MCF 10A (cell line): ENCODE measurements around the gene SIGLEC1. TPM values are rescaled to one million over a fixed set of nuclear protein-coding genes. Genes with fewer than 3 reads are reported as not detected.

Experiments used
- BruUV-seq: library from RNA; stranded (reverse); fragments of 400-500 nt; replicated peaks from 2 replicates; lab custom pipeline; 2021; lab: Mats Ljungman, UMichigan
- CTCF ChIA-PET: fragments of 300-600 bp; sonication (Branson Sonifier 250); formaldehyde crosslinking; extraction: SDS; loops from one replicate; lab custom pipeline; 2021; ENCODE audit warnings: antibody characterized with exemption, inconsistent platforms; lab: Yijun Ruan, JAX
- POLR2A ChIA-PET: fragments of 300-600, 350-650 bp; sonication (Branson Sonifier 250); formaldehyde crosslinking; extraction: SDS; loops from one replicate; lab custom pipeline; 2020; ENCODE audit warnings: antibody characterized with exemption, inconsistent platforms; lab: Yijun Ruan, JAX
- DNase-seq: peaks from one replicate; pipeline ENCODE4 v3.0.0-alpha.2; 2018; ENCODE audit not compliant: unreplicated experiment
- H3K27ac Mint-ChIP-seq: one replicate; pipeline ENCODE4 v1.8.0; 2022; ENCODE audit warnings: mild to moderate bottlenecking, low read depth, mixed read lengths; ENCODE audit not compliant: unreplicated experiment
- H3K27me3 Mint-ChIP-seq: one replicate; pipeline ENCODE4 v1.8.0; 2022; ENCODE audit warnings: mixed read lengths; ENCODE audit not compliant: insufficient read depth, unreplicated experiment
- H3K36me3 Mint-ChIP-seq: one replicate; pipeline ENCODE4 v1.8.0; 2022; ENCODE audit warnings: mild to moderate bottlenecking, moderate library complexity, mixed read lengths; ENCODE audit not compliant: insufficient read depth, unreplicated experiment
- H3K4me1 Mint-ChIP-seq: one replicate; pipeline ENCODE4 v1.8.0; 2022; ENCODE audit warnings: mixed read lengths; ENCODE audit not compliant: insufficient read depth, unreplicated experiment
- H3K4me3 Mint-ChIP-seq: one replicate; pipeline ENCODE4 v1.8.0; 2022; ENCODE audit warnings: mild to moderate bottlenecking, moderate library complexity, mixed read lengths; ENCODE audit not compliant: unreplicated experiment
- H3K9me3 Mint-ChIP-seq: one replicate; pipeline ENCODE4 v1.8.0; 2022; ENCODE audit warnings: mixed read lengths; ENCODE audit not compliant: unreplicated experiment
- intact Hi-C: fragments of 100-400 bp; cut with micrococcal nuclease; formaldehyde crosslinking; loops from 2 replicates; pipeline ENCODE4 v1.14.1; 2022
- total RNA-seq: library from RNA; stranded (reverse); gene quantifications from 2 replicates; pipeline ENCODE4 v1.2.3, GENCODE V29; 2022
- TF ChIP-seq, protein P1 (sequence below): fragments of 200-600 bp; IDR thresholded peaks from one replicate; pipeline ENCODE4 v1.8.0; 2022; ENCODE audit warnings: antibody characterized with exemption, mild to moderate bottlenecking; ENCODE audit not compliant: unreplicated experiment

SIGLEC1 gene
- total RNA-seq, 1 experiment from 2014 or later: not detected

DNA sequence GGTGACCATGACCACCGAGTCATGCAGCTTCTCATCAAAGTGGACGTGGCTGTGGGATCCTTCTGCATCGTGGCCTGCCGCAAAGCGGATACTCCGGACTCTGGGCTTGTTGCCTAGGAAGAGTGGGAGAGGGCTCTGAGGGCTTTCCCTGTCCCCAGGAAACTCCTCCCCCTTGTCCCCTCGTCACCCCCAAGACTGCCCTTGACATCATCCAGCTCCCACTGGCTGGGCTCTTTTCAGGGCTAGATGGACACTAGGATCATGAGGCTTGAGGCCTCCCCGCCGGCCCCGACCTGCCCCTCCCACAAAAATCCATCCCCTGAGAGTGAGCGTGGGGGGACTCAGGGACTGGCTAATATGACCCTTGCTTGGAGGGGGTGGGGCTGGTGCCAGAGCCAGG lies 46.2 kb upstream of the SIGLEC1 start:
- intact Hi-C loops: no loop called here
- BruUV-seq: no TSS peak
- ChIA-PET CTCF (interaction anchor here (0.7 to 2.2 kb wide), 4 partner anchors 8 to 82 kb away, joined by 3 to 6 read pairs (median 5); partner anchors contain the start of gene AP5S1), POLR2A (no interaction called here)
- Mint-ChIP-seq H3K36me3 (peaks cover 26% of the 10 kb centered on the region), H3K4me1 (no peaks in the 10 kb centered on the region), H3K27ac (no peak overlapping the region), H3K4me3 (no peak overlapping the region), H3K27me3 (no peaks in the 10 kb centered on the region), H3K9me3 (no peaks in the 10 kb centered on the region)
- TF ChIP-seq, protein P1, sequence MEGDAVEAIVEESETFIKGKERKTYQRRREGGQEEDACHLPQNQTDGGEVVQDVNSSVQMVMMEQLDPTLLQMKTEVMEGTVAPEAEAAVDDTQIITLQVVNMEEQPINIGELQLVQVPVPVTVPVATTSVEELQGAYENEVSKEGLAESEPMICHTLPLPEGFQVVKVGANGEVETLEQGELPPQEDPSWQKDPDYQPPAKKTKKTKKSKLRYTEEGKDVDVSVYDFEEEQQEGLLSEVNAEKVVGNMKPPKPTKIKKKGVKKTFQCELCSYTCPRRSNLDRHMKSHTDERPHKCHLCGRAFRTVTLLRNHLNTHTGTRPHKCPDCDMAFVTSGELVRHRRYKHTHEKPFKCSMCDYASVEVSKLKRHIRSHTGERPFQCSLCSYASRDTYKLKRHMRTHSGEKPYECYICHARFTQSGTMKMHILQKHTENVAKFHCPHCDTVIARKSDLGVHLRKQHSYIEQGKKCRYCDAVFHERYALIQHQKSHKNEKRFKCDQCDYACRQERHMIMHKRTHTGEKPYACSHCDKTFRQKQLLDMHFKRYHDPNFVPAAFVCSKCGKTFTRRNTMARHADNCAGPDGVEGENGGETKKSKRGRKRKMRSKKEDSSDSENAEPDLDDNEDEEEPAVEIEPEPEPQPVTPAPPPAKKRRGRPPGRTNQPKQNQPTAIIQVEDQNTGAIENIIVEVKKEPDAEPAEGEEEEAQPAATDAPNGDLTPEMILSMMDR: no peak
- DNase-seq: no peak

DNA sequence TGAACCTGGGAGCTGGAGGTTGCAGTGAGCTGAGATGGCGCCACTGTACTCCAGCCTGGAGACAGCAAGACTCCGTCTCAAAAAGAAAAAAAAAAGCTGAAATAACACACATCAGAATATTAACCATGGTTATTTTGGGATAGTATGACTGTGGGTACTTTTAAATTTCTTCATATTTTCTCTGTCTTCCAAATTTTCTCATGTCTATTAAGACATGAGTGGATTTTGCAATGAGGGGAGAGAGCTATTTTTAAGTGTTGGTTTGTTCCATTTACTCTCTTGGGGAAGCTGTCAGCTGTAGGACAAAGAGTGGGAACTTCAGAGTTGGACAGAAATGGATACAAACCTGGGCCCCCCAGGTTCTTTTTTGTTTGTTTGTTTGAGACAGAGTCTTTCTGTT lies 44.9 kb upstream of the SIGLEC1 start:
- BruUV-seq: no TSS peak
- Mint-ChIP-seq H3K36me3 (peaks cover 26% of the 10 kb centered on the region), H3K4me1 (no peaks in the 10 kb centered on the region), H3K9me3 (no peaks in the 10 kb centered on the region), H3K27ac (no peak overlapping the region), H3K4me3 (no peak overlapping the region), H3K27me3 (no peaks in the 10 kb centered on the region)
- intact Hi-C loops: no loop called here
- TF ChIP-seq, protein P1: no peak
- no peak for DNase-seq
- ChIA-PET POLR2A (interaction anchor here (0.6 to 2.2 kb wide), 4 partner anchors 11 to 103 kb away, joined by 3 to 9 read pairs (median 4); partner anchors contain the start of gene ADISSP), CTCF (interaction anchor here (0.5 to 5.7 kb wide), 11 partner anchors 7 to 328 kb away, joined by 3 to 65 read pairs (median 3); partner anchors contain the start of genes ADISSP and SIGLEC1)

DNA sequence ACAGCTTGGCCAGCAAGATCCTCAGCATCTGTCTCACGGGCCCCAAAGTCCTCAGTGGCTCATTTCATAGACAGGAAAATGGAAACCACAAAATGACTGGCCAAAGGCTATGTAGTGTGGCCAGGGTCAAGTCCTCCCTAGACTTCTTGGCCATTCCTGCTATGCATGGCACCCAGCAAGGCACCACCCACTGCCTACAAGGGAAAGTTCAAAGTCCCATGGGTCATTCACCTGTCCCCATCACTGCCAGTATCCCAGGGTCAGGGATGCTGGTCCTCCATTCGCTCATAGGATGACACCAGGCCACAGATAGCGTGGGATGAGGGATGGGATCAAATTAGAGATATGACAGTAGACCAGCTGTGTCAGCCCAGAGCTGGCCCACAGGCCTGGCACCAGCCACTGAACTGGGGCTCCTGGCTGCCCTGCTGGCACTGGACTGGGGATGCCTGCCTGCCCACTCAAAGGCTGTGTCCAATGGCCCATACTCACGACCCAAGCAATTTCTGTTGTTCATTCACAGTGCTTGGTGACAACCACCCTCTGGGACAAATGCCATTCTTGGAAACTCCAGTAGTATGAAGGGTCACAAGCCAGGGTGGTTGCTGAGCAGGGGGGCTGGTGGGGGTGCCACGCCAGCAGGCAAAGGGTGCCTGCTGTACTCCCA lies 43.5 kb upstream of the SIGLEC1 start:
- H3K4me1 Mint-ChIP-seq: no peaks in the 10 kb centered on the region
- intact Hi-C loops: no loop called here
- CTCF ChIA-PET: interaction anchor here (1.0 to 5.7 kb wide), 6 partner anchors 8 to 65 kb away, joined by 3 to 65 read pairs (median 6); partner anchors contain the start of genes ADISSP and AP5S1
- H3K36me3 Mint-ChIP-seq: peaks cover 25% of the 10 kb centered on the region
- H3K27me3 Mint-ChIP-seq: no peaks in the 10 kb centered on the region
- no peak for DNase-seq
- no TSS peak for BruUV-seq
- no peaks in the 10 kb centered on the region for H3K9me3 Mint-ChIP-seq
- TF ChIP-seq, protein P1: no peak
- POLR2A ChIA-PET: interaction anchor here (2.2 kb wide), 1 partner anchor 12 kb away, joined by 9 read pairs; the partner anchor contains the start of gene ADISSP
- no peak overlapping the region for H3K27ac Mint-ChIP-seq
- no peak overlapping the region for H3K4me3 Mint-ChIP-seq

DNA sequence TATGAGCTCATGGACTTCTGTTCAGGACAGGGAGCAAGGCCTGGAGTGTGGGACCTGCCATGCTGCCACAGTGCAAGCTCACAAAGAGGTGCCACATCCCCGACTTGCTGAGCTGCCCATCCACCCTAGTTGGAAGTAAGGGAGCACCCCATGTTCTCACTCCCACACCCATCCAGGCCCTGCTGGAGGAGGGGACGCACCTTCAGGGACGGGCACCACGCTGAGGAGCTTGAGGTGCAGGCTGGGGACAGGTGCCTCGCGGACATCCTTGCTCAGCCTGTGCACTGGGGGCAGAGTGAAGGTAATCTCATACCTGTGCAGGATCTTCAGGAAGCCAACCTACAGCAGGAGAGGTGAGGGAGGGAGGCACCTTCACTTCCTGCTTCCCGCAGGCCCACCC lies 42.9 kb upstream of the SIGLEC1 start:
- no TSS peak for BruUV-seq
- H3K27me3 Mint-ChIP-seq: no peaks in the 10 kb centered on the region

More for the DNA sequence above, 42.9 kb upstream of the SIGLEC1 start:
- ChIA-PET POLR2A (no interaction called here), CTCF (interaction anchor here (1.2 to 5.7 kb wide), 2 partner anchors 9 to 11 kb away, joined by 3 to 65 read pairs; partner anchors contain the start of gene ADISSP)
- no peak overlapping the region for H3K4me3 Mint-ChIP-seq
- no peak for DNase-seq
- intact Hi-C loops: no loop called here
- H3K36me3 Mint-ChIP-seq: peaks cover 20% of the 10 kb centered on the region
- H3K9me3 Mint-ChIP-seq: no peaks in the 10 kb centered on the region
- no peak overlapping the region for H3K27ac Mint-ChIP-seq
- TF ChIP-seq, protein P1: no peak
- H3K4me1 Mint-ChIP-seq: no peaks in the 10 kb centered on the region
